Measurements from ENCODE around the gene ASPN.

DNA sequence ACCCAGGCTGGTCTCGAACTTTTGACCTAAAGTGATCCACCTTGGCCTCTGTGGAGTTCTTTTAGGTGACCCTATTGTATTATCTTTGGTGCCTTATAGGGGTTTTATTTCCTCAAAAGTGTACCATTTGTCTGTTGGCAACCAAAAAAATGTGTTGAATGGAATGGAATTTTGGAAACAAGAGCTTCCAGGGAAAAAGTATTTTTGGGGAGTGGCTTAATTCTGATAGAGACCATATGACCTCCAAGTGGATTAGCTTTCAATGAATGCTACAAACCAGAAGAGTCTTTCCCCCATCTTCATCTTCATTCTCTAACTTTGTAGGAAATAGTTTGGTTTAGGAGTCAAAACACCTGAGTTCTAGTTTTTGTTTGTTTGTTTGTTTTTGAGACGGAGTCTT is 74.5 kb downstream of the ASPN start:
- TF ChIP-seq POLR2A (IDR thresholded peaks at IDR 0.05; ENCODE audit: low read length) (no peak), GATA1 (IDR thresholded peaks at IDR 0.05; ENCODE audit: low read depth, low read length) (no peak)
